KG1 (cell line): ENCODE measurements around the gene ZNF786.
"Not testable (repeated sequence)": the region's sequence is repeated elsewhere in the genome, so short reads cannot be mapped to it uniquely, and the experiment has no call there.

Source experiments
- DNase-seq: peaks from one replicate; lab custom pipeline; 2025; lab: John Stamatoyannopoulos, UW

The ZNF786 gene

GRCh38 chr7:149081914-149082313, 8.6 kb downstream of the ZNF786 start:
- no peak for DNase-seq

DNA sequence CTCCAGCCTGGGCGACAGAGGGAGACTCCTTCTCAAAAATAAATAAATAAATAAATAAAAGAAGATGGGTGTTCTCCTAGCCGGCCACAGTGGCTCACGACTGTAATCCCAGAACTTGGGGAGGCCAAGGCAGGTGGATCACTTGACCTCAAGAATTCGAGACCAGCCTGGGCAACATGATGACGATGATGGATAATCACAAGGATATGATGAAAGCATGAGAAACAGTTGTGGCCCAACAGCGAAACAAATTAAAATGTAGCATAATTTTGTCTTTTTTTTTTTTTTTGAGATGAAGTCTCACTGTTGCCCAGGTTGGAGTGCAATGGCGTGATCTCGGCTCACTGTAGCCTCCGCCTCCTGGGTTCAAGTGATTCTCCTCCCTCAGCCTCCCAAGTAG, 12.9 kb downstream of the ZNF786 start:
- no peak for DNase-seq

DNA sequence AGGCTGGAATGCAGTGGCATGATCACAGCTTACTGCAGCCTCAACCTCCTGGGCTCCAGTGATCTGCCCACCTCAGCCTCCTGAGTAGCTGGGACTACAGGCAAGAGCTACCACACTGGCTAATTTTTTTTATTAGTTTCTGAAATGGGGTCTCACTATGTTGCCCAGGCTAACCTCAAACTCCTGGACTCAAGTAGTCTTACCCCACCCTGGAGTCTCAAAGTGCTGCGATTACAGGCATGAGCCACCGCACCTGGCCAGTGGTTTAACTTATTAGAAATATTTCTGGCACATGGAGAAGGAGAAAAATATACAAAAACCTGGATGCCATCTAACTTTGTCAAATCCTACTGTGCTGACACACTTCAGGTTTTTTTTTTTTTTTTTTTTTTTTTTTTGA, 15.2 kb downstream of the ZNF786 start:
- no peak for DNase-seq

DNA sequence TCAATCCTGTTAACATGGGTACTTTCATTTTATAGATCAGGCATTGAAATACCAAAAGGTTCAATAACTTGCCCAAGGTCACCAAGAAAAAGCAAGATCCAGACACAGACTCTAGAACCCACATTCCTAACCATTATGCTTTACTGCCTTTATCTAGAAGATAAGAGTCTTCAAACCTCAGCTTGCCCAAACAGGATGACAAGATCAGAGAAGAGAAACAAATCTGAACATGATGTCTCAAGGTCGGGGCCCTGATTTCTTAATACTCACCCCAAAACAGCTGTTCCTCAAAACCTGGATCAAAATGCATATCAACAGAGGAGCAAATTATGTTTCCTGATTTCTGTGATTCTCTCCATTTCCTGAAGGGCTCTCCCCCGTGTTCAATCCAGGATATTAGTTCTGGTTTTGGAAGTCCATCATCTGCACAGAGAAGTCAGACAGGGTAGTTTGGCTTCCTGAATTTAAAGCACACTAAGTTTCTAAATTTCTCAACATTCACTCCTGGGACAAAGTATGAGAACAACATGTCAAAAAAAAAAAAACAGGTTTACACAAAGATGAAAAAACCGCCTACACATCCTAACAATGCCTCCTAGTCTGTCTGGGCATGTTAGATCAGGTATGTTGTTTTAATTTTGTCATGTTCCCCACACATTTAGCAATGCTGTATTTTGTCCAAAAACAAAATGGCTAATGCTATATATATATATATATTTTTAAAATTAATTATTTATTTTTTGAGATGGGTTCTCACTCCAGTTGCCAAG, 16.2 kb downstream of the ZNF786 start:
- no peak for DNase-seq

DNA sequence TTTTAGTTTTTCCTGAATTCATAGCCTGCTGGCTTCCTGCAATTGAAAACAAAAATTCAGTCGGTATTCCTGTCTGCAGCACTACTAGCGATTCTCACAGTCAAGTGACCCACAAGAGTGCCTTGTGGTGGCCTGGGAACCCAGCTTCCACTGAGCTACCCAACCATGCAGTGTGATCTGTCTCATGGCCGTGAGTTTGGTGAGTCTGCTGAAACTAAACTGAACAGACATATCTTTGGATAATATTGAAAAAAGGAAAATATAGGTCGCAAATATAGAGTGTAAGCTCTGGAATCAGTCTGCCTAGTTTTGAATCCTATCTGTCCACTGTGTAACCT, 18.1 kb downstream of the ZNF786 start:
- DNase-seq = no peak

GRCh38 chr7:149071641-149072437, 18.7 kb downstream of the ZNF786 start:
- no peak for DNase-seq

DNA sequence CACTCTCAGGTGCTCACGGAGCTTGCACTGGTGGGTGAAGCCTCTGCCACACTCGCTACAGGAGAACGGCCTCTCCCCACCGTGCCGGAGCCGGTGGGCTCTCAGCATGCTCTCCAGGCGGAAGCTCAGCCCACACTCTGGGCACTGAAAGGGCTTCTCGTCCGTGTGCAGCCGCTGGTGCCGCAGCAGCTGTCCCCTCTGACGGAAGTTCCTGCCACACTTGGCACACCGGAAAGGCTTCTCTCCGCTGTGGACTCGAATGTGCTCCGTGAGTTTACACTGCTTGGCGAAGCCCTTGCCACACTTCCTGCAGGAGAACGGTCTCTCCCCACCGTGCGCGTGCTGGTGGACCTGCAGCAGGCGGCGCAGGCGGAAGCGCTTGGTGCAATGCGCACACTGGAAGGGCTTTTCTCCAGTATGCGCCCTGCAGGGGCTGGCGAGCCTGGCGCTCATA, 19.3 kb downstream of the ZNF786 start:
- no peak for DNase-seq

GRCh38 chr7:149070372-149071125, 20.0 kb downstream of the ZNF786 start:
- DNase-seq = no peak

DNA sequence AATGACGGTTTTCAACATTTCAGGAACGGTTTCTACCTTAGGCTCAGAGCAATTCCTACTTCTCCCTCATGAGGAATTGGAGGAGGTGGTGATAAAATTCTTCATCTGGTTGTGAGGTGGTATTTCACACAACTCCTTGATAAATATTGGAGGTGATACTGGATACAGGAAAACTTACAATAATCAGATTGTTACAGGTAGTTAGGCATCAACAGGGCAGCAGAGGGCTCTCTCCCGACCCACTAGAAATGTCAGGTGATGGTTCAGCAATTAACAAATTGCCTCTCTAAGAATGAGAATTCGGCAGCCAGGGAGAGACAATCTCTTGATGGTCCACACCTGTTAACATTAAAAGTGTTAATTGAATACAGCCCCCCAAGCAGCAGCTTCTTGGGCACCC, 22.6 kb downstream of the ZNF786 start:
- DNase-seq = no peak

DNA sequence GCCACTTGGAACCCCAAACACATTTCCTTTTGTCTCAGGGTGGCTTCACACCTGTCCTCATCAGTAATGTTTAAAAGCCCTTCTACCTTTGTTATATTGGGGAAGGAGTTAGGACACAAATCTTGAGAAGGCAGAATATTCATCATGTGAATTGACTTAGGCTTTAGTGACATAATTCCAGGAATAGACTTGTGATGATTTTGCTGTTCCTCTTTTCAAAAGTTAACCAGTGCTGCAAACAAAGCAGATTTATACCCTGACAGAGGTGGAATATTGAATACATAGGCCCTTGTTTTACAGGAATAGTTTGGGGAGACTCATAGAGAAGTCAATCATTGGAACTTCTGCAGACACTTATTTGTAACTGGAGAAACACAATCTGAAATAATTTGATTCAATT, 27.0 kb downstream of the ZNF786 start:
- DNase-seq = no peak

- not testable (repeated sequence) for DNase-seq
Measured at GRCh38 chr7:149062217-149062899, 28.2 kb downstream of the ZNF786 start.

- DNase-seq = no peak
Measured at GRCh38 chr7:149060156-149060555, 30.4 kb downstream of the ZNF786 start.

DNA sequence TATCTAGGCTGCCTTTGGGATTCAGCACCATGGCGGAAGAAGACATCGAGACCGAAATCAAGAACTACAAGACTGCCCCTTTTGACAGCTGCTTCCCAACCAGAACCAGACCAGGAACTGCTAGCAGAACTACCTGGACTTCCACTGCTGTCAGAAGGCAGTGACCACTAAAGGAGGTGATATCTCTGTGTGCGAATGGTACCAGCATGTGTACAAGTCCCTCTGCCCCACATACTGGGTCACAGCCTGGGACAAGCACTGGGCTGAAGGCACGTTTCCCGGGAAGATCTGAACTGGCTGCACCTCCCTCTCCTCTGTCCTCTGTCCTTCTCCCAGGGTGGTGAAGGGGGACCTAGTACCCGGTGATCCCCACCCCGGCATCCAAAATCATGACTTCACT, 36.6 kb downstream of the ZNF786 start:
- no peak for DNase-seq

DNA sequence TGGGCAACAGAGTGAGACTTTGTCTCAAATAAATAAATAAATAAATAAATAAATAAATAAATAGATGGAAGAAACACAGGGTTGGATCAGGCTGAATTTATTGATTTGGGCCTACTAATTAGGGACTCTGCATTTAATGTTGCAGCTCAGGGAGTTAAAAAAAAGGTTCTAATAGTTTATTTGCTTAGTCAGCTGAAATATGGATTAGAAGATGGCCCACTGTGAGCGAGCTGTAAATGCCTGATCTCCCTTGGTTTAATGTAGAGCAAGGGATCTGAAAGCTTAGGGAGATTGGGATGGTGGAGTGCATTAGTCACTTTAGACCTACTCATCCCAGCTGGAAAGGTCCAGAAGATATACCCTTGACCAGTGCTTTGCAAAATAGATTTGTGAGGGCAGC, 37.1 kb downstream of the ZNF786 start:
- no peak for DNase-seq

- DNase-seq = no peak
Measured at GRCh38 chr7:149050941-149051340, 39.6 kb downstream of the ZNF786 start.

GRCh38 chr7:149048805-149049204, 41.7 kb downstream of the ZNF786 start:
- no peak for DNase-seq

GRCh38 chr7:149046416-149046815, 44.1 kb downstream of the ZNF786 start:
- DNase-seq = no peak

- DNase-seq = no peak
Measured at GRCh38 chr7:149043936-149044335, 46.6 kb downstream of the ZNF786 start.

DNA sequence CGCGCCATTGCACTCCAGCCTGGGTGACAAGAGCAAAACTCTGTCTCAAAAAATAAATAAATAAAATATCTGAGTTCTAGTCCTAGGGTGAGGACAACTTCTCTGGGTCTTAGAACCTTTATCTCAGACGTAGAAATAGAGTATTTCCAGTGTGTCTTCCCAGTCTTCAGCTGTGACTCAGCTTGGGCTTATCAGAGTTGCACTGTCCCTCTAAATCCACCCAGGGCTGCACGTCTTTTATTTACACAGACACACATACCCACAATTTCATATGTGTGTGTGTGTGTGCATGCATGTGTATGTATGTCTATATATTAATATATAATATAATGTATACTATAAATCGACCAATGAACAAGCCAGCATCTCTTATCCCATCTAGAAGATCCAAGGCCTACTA, 49.2 kb downstream of the ZNF786 start:
- no peak for DNase-seq

DNA sequence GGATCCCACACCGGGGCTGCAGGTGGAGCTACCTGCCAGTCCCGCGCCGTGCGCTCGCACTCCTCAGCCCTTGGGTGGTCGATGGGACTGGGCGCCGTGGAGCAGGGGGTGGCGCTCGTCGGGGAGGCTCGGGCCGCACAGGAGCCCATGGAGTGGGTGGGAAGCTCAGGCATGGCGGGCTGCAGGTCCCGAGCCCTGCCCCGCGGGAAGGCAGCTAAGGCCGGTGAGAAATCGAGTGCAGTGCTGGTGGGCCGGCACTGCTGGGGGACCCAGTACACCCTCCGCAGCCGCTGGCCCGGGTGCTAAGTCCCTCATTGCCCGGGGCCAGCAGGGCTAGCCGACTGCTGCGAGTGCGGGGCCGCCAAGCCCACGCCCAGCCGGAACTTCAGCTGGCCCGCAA, 51.9 kb downstream of the ZNF786 start:
- not testable (repeated sequence) for DNase-seq

DNA sequence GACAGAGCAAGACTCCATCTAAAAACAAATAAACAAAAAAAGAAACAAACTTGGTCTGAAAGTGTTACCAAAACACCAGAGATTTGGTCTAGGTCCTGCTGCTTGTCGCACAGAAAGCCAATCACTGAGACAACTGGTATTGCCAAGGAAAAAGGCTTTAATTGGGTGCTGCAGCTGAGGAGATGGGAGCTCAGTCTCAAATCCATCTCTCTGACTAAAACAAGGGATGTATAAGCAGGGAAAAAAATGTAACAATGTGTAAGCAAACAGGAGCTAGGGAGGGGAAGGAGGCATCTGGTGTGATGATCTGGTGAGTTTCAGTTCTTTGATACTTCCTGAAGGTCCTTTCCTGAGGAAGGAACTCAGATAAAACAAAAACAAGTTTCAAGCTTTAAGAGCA, 53.8 kb downstream of the ZNF786 start:
- DNase-seq = no peak

DNA sequence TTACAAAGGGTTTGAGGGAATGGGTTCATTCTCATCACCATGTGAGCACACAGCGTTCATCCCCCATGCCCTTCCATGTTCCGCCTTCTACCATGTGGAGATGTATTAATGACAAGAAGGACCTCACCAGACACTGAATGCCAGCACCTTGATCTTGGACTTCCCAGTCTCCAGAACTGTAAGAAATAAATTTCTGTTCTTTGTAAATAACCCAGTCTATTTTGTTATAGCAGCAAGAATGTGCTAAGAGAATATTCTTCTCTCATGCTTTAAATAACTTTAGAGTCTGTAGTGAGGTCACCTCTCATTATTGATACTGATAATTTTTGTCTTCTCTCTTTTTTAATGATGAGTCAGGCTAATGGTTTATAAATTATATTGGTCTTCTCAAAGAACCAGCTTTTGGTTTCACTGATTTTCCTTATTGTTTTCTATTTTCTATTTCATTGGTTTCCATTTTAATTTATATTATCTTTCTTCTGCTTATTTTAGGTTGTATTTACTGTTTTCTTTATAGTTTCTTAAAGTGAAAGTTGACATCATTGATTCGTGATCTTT, 59.1 kb downstream of the ZNF786 start:
- no peak for DNase-seq
